ENCODE measurements around the gene BBS9. TPM values are rescaled to one million over a fixed set of nuclear protein-coding genes. Genes with fewer than 3 reads are reported as not detected.
"Not testable (repeated sequence)": the region's sequence is repeated elsewhere in the genome, so short reads cannot be mapped to it uniquely, and the experiment has no call there.

The BBS9 gene
- total RNA-seq, 2 donors from 2014 or later = 10.8 to 13.5 TPM

- ATAC-seq (replicated peaks in 1 of 2) = no peak
- Mint-ChIP-seq H3K27me3 (ENCODE audit: low read depth) (no peaks in the 10 kb centered on the region), H3K9me3 (no peaks in the 10 kb centered on the region), H3K27ac (no peak overlapping the region), H3K4me3 (no peak overlapping the region), H3K36me3 (ENCODE audit: insufficient read depth in 2 of 2) (no peaks in the 10 kb centered on the region), H3K4me1 (ENCODE audit: low read depth) (no peaks in the 10 kb centered on the region)
- no peak for DNase-seq
Observed at GRCh38 chr7:33220231-33220630, 90.9 kb downstream of the BBS9 start.

GRCh38 chr7:33221390-33221789, 92.0 kb downstream of the BBS9 start:
- no peak overlapping the region for H3K27ac Mint-ChIP-seq
- H3K4me3 Mint-ChIP-seq = no peak overlapping the region

GRCh38 chr7:33232632-33233145, 103.3 kb downstream of the BBS9 start:
- Mint-ChIP-seq H3K36me3 (ENCODE audit: insufficient read depth in 2 of 2) (no peaks in the 10 kb centered on the region), H3K9me3 (no peaks in the 10 kb centered on the region), H3K4me1 (ENCODE audit: low read depth) (no peaks in the 10 kb centered on the region), H3K27me3 (ENCODE audit: low read depth) (no peaks in the 10 kb centered on the region), H3K27ac (no peak overlapping the region), H3K4me3 (no peak overlapping the region)
- no peak for ATAC-seq (replicated peaks in 1 of 2)
- no peak for DNase-seq

More at GRCh38 chr7:33221390-33221789, 92.0 kb downstream of the BBS9 start:
- Mint-ChIP-seq H3K36me3 (ENCODE audit: insufficient read depth in 2 of 2) (no peaks in the 10 kb centered on the region), H3K4me1 (ENCODE audit: low read depth) (no peaks in the 10 kb centered on the region), H3K27me3 (ENCODE audit: low read depth) (no peaks in the 10 kb centered on the region), H3K9me3 (no peaks in the 10 kb centered on the region)
- ATAC-seq (replicated peaks in 1 of 2) (no peak), DNase-seq (no peak)

GRCh38 chr7:33233659-33234058, 104.3 kb downstream of the BBS9 start:
- Mint-ChIP-seq H3K36me3 (ENCODE audit: insufficient read depth in 2 of 2) (no peaks in the 10 kb centered on the region), H3K4me1 (ENCODE audit: low read depth) (no peaks in the 10 kb centered on the region), H3K27ac (no peak overlapping the region)

GRCh38 chr7:33237036-33237435, 107.7 kb downstream of the BBS9 start:
- DNase-seq (no peak), ATAC-seq (replicated peaks in 1 of 2) (no peak)
- H3K36me3 Mint-ChIP-seq (ENCODE audit: insufficient read depth in 2 of 2) = no peaks in the 10 kb centered on the region
- H3K4me3 Mint-ChIP-seq = no peak overlapping the region
- H3K27ac Mint-ChIP-seq = no peak overlapping the region
- no peaks in the 10 kb centered on the region for H3K27me3 Mint-ChIP-seq (ENCODE audit: low read depth)
- H3K9me3 Mint-ChIP-seq = no peaks in the 10 kb centered on the region
- H3K4me1 Mint-ChIP-seq (ENCODE audit: low read depth) = no peaks in the 10 kb centered on the region

More at GRCh38 chr7:33233659-33234058, 104.3 kb downstream of the BBS9 start:
- DNase-seq (no peak), ATAC-seq (replicated peaks in 1 of 2) (no peak)
- Mint-ChIP-seq H3K9me3 (no peaks in the 10 kb centered on the region), H3K4me3 (no peak overlapping the region), H3K27me3 (ENCODE audit: low read depth) (no peaks in the 10 kb centered on the region)

- DNase-seq (no peak), ATAC-seq (replicated peaks in 1 of 2) (no peak)
- Mint-ChIP-seq H3K36me3 (ENCODE audit: insufficient read depth in 2 of 2) (no peaks in the 10 kb centered on the region), H3K4me1 (ENCODE audit: low read depth) (no peaks in the 10 kb centered on the region), H3K27ac (no peak overlapping the region), H3K27me3 (ENCODE audit: low read depth) (no peaks in the 10 kb centered on the region), H3K4me3 (no peak overlapping the region), H3K9me3 (no peaks in the 10 kb centered on the region)
Observed at GRCh38 chr7:33243319-33243881, 114.0 kb downstream of the BBS9 start.

- H3K4me3 Mint-ChIP-seq = no peak overlapping the region
- H3K27me3 Mint-ChIP-seq (ENCODE audit: low read depth) = no peaks in the 10 kb centered on the region
- peaks cover 1 to 4% of the 10 kb centered on the region in 2 donors for H3K9me3 Mint-ChIP-seq
- no peak overlapping the region for H3K27ac Mint-ChIP-seq
- ATAC-seq (replicated peaks in 1 of 2) = no peak
- H3K36me3 Mint-ChIP-seq (ENCODE audit: insufficient read depth in 2 of 2) = peaks cover 0 to 7% of the 10 kb centered on the region in 2 donors
- H3K4me1 Mint-ChIP-seq (ENCODE audit: low read depth) = no peaks in the 10 kb centered on the region
- no peak for DNase-seq
Observed at GRCh38 chr7:33248671-33249070, 119.3 kb downstream of the BBS9 start.

- Mint-ChIP-seq H3K36me3 (ENCODE audit: insufficient read depth in 2 of 2) (peaks cover 0 to 7% of the 10 kb centered on the region in 2 donors), H3K4me1 (ENCODE audit: low read depth) (no peaks in the 10 kb centered on the region), H3K27me3 (ENCODE audit: low read depth) (no peaks in the 10 kb centered on the region)
Observed at GRCh38 chr7:33250421-33250871, 121.1 kb downstream of the BBS9 start.

GRCh38 chr7:33251301-33251700, 121.9 kb downstream of the BBS9 start:
- DNase-seq = no peak
- Mint-ChIP-seq H3K4me1 (ENCODE audit: low read depth) (no peaks in the 10 kb centered on the region), H3K36me3 (ENCODE audit: insufficient read depth in 2 of 2) (peaks cover 0 to 7% of the 10 kb centered on the region in 2 donors), H3K9me3 (peaks cover 1 to 4% of the 10 kb centered on the region in 2 donors), H3K27me3 (ENCODE audit: low read depth) (no peaks in the 10 kb centered on the region), H3K4me3 (no peak overlapping the region), H3K27ac (no peak overlapping the region)
- no peak for ATAC-seq (replicated peaks in 1 of 2)

More at GRCh38 chr7:33250421-33250871, 121.1 kb downstream of the BBS9 start:
- Mint-ChIP-seq H3K27ac (no peak overlapping the region), H3K4me3 (no peak overlapping the region), H3K9me3 (peaks cover 1 to 4% of the 10 kb centered on the region in 2 donors)
- ATAC-seq (replicated peaks in 1 of 2) = no peak
- DNase-seq = no peak

GRCh38 chr7:33258491-33258951, 129.2 kb downstream of the BBS9 start:
- H3K27me3 Mint-ChIP-seq (ENCODE audit: low read depth) = no peaks in the 10 kb centered on the region
- H3K27ac Mint-ChIP-seq = no peak overlapping the region
- H3K4me3 Mint-ChIP-seq = no peak overlapping the region
- H3K9me3 Mint-ChIP-seq = no peaks in the 10 kb centered on the region
- DNase-seq (no peak), ATAC-seq (replicated peaks in 1 of 2) (no peak)
- H3K36me3 Mint-ChIP-seq (ENCODE audit: insufficient read depth in 2 of 2) = no peaks in the 10 kb centered on the region
- peaks cover 8% of the 10 kb centered on the region for H3K4me1 Mint-ChIP-seq (ENCODE audit: low read depth)

- Mint-ChIP-seq H3K27me3 (ENCODE audit: low read depth) (no peaks in the 10 kb centered on the region), H3K9me3 (no peaks in the 10 kb centered on the region), H3K27ac (peak overlapping the region; percentile 55), H3K36me3 (ENCODE audit: insufficient read depth in 2 of 2) (no peaks in the 10 kb centered on the region), H3K4me1 (ENCODE audit: low read depth) (peaks cover 8% of the 10 kb centered on the region), H3K4me3 (peak overlapping the region in 1 of 2 donors; percentile 38)
- DNase-seq (peak in 1 of 2 donors; percentile 5), ATAC-seq (replicated peaks in 1 of 2) (peak; percentile 58 to 80)
Observed at GRCh38 chr7:33261585-33261984, 132.2 kb downstream of the BBS9 start.

- ATAC-seq (replicated peaks in 1 of 2) (no peak), DNase-seq (no peak)
- Mint-ChIP-seq H3K27me3 (ENCODE audit: low read depth) (no peaks in the 10 kb centered on the region), H3K36me3 (ENCODE audit: insufficient read depth in 2 of 2) (no peaks in the 10 kb centered on the region), H3K4me1 (ENCODE audit: low read depth) (peaks cover 8% of the 10 kb centered on the region), H3K27ac (no peak overlapping the region), H3K9me3 (no peaks in the 10 kb centered on the region), H3K4me3 (no peak overlapping the region)
Observed at GRCh38 chr7:33262476-33262875, 133.1 kb downstream of the BBS9 start.

GRCh38 chr7:33271839-33272371, 142.5 kb downstream of the BBS9 start:
- not testable (repeated sequence) for H3K27ac Mint-ChIP-seq; H3K4me1 Mint-ChIP-seq (ENCODE audit: low read depth); H3K36me3 Mint-ChIP-seq (ENCODE audit: insufficient read depth in 2 of 2); ATAC-seq (replicated peaks in 1 of 2); H3K27me3 Mint-ChIP-seq (ENCODE audit: low read depth); H3K4me3 Mint-ChIP-seq; DNase-seq
- peaks cover 11 to 13% of the 10 kb centered on the region in 2 donors for H3K9me3 Mint-ChIP-seq

Data from activated T-cell treated with anti-CD3 and anti-CD28 coated beads, Interleukin-2, amount 50 U/mL, for 72 hours (primary cell).